GM10266 (cell line): ENCODE data around the gene POU3F3.

Experiments
- DNase-seq: peaks from one replicate; pipeline ENCODE4 v3.0.0; 2012; ENCODE audit errors: extremely low spot score
- TF ChIP-seq, protein P1 (sequence below): IDR thresholded peaks from 2 replicates; pipeline ENCODE4 v1.5.1; 2012; ENCODE audit warnings: mild to moderate bottlenecking, low read depth; ENCODE audit not compliant: control insufficient read depth, insufficient read depth; ENCODE audit errors: missing control alignments

Gene POU3F3

DNA sequence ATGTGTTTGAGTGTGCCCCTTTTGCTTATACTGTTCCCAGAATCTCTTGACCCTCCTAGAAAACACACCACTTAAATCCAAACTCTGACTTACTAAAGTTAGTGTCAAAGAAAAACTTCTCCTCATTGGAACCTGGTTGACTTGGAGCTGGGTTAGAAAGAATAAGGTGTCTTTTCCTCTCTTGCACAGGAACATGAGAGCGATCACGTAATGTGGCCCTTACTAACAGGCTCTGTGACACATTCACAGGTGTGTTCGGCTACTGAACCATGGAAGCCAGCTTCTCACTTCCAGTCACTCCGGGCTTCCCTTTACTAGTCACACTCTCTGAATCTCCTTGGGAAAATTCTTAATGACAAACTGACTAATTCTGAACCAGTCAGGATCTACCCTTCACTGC is 5.4 kb upstream of the POU3F3 start:
- DNase-seq: no peak
- TF ChIP-seq, protein P1, sequence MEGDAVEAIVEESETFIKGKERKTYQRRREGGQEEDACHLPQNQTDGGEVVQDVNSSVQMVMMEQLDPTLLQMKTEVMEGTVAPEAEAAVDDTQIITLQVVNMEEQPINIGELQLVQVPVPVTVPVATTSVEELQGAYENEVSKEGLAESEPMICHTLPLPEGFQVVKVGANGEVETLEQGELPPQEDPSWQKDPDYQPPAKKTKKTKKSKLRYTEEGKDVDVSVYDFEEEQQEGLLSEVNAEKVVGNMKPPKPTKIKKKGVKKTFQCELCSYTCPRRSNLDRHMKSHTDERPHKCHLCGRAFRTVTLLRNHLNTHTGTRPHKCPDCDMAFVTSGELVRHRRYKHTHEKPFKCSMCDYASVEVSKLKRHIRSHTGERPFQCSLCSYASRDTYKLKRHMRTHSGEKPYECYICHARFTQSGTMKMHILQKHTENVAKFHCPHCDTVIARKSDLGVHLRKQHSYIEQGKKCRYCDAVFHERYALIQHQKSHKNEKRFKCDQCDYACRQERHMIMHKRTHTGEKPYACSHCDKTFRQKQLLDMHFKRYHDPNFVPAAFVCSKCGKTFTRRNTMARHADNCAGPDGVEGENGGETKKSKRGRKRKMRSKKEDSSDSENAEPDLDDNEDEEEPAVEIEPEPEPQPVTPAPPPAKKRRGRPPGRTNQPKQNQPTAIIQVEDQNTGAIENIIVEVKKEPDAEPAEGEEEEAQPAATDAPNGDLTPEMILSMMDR: no peak

DNA sequence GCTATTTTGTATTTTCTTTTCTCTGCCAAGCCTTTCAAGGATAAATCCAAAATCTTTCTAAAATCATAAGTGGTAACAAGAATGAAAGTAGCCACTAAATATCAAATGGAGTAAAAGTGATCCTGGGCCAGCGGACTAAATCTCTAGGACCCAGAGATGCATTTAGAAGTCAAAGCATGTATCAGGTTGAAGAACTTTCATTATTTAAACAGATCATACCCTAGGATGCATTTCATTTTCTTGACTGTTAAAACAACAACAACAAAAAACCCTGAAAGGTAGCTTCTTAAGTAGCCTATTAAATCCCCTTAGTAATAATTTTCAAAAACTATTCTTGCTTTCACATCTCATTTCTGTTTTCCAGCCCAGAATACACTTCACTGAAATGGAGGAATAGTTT is 4.8 kb upstream of the POU3F3 start:
- TF ChIP-seq, protein P1: no peak
- DNase-seq: no peak

DNA sequence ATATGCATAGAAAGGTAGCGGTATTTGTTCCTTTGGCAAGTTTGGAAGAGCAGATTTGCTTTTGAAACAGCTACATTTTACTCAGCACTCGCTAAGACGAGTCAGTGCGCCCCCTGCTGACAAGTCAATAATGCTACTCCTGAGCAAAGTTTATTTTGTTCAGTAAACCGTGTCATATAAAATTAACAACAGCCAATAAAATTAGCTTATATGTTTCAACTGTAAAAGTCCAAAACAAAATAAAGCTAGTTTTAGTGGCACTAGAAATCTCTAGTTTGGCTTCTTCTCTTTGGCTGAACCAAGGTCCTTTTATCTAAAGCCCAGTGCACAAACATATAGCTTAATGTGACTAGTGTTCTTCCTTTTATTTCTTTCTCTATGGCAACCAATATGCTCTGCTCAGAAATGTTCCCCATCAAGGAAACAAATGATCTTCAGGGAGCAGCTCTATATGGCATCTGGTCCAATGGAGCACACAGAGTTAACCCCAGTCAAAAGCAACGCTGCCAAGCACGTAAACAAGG is 4.2 kb upstream of the POU3F3 start:
- peak; percentile 72 for DNase-seq
- TF ChIP-seq, protein P1: peak; percentile 80

DNA sequence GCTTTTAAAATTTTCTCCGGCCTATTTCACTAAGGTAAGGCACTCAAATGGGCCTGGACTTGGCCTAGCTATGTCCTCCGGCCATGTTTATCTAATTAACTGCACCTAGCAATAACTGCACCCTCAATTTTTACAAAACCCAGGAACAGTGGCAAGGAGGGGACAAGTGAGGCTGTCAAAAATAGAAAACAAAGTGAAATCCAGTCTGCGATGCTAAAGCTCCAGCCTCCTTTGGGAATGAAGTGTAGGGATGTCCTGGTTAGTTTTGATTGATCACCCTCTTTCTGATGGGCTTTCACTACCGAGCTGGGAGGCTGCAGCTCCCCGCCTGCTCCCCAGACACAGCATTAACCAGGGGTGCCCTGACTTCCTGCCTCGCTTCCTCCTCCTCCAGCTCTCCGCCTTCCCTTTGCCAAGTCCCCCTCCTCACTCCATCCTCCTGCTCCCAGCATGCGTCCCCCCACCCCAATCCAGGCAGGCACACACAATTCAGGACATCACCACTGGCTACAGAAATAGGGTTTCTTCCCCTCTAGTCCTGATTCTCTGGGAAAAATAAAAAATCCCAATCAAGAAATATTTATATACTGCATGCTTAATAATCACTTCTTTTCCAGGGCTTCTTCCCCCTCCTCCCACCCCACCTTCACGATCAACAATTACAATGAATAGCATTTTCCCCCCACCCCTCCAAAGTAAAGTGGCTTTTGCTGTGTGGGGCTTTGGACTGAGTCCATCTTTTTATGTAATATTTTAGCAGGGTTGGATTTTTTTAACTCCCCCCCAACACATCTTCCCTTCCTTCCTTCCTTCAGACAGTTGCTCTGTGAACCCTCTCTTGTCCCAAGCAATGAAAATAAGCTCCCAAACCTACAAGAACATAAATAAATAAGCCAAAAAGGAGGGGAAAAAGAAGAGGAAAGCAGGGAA is 3.3 kb upstream of the POU3F3 start:
- TF ChIP-seq, protein P1: no peak
- peak; percentile 14 for DNase-seq

DNA sequence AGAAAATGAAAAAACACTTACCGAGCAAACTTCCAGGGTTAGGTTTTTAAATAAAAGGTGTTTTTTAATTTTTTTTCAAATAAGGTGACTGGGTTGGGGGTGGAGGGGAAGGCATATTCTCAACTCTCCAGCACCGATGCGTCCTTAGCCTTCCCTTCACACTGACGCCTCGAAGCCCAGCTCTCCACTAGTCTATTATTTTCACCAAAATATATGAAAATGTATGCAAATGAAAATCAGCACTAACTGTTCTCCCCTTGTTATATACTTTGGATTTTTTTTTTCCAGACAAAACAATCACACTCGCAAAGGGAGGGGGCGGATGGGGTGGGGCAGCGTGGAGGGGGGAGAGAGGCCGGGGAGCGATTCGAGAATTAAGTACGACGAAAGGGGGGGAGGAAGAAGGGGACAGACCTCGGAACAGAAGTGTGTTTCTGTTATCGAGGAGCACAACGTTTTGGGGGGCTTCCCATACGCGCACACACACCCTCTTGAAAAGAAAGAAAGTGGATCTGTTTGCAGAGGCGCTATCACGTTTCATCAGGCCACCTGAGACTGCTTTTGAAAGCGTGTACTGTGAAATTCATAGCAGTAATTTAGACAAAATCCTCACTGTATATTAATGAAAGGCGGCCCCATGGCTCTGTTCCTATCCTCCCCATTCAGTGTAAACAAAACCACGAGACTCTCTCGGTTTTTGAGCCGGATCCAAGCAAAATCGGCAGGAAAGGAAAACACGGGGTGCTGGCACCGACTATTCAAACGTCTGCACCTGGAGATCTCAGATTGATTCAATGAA is 2.4 kb upstream of the POU3F3 start:
- no peak for DNase-seq
- TF ChIP-seq, protein P1: no peak

DNA sequence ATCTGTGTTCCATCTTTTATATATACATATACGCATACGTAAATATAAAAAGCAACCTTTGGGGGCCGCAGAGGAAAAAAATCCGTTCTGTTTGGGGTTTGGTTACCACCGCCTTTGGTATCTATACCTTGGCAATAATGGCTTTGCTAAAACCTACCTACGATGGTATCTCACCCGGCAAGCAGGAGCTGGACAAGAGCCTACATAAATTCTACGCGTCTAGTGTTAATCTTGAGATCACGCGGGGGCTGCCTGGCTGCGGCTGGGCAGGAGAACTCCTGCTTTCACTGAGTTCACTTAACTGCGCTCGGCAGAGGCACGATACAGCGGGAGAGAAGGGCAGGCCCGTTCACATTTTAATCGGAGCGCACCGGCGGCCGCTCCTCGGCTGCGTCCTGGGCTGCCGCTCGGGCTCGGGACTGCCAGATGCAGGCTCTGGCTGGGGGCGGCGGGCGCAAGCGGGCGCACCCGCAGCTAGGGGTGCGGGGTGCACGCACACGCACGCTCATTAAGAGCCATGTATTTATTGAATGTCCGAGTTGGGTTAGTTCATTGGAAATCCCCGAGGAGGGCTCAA is 1.7 kb upstream of the POU3F3 start:
- DNase-seq: no peak
- TF ChIP-seq, protein P1: no peak
